Choroid plexus epithelial cell (primary cell): ENCODE measurements around the gene KCNQ1.

Experiments used
- DNase-seq: peaks from one replicate; pipeline ENCODE4 v3.0.0-alpha.2; 2010; ENCODE audit warnings: low read depth
- H3K4me3 ChIP-seq: 2 replicates; pipeline ENCODE4 v1.5.1; 2011; ENCODE audit warnings: low read depth, mild to moderate bottlenecking, control low read depth, low read length, moderate library complexity
- TF ChIP-seq, protein P1 (sequence below): conservative IDR thresholded peaks from 2 replicates; pipeline ENCODE4 v1.5.1; 2011; ENCODE audit warnings: low read depth, mild to moderate bottlenecking, control low read depth, inconsistent platforms, low read length, moderate library complexity

Gene KCNQ1

GRCh38 chr11:2583605-2583958 is 138.8 kb downstream of the KCNQ1 start:
- DNase-seq = no peak

GRCh38 chr11:2584434-2584811 is 139.6 kb downstream of the KCNQ1 start:
- H3K4me3 ChIP-seq = no peak overlapping the region
- no peak for DNase-seq
- TF ChIP-seq, protein P1, sequence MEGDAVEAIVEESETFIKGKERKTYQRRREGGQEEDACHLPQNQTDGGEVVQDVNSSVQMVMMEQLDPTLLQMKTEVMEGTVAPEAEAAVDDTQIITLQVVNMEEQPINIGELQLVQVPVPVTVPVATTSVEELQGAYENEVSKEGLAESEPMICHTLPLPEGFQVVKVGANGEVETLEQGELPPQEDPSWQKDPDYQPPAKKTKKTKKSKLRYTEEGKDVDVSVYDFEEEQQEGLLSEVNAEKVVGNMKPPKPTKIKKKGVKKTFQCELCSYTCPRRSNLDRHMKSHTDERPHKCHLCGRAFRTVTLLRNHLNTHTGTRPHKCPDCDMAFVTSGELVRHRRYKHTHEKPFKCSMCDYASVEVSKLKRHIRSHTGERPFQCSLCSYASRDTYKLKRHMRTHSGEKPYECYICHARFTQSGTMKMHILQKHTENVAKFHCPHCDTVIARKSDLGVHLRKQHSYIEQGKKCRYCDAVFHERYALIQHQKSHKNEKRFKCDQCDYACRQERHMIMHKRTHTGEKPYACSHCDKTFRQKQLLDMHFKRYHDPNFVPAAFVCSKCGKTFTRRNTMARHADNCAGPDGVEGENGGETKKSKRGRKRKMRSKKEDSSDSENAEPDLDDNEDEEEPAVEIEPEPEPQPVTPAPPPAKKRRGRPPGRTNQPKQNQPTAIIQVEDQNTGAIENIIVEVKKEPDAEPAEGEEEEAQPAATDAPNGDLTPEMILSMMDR = no peak

More at GRCh38 chr11:2583605-2583958, 138.8 kb downstream of the KCNQ1 start:
- H3K4me3 ChIP-seq = no peak overlapping the region
- TF ChIP-seq, protein P1 = no peak

DNA sequence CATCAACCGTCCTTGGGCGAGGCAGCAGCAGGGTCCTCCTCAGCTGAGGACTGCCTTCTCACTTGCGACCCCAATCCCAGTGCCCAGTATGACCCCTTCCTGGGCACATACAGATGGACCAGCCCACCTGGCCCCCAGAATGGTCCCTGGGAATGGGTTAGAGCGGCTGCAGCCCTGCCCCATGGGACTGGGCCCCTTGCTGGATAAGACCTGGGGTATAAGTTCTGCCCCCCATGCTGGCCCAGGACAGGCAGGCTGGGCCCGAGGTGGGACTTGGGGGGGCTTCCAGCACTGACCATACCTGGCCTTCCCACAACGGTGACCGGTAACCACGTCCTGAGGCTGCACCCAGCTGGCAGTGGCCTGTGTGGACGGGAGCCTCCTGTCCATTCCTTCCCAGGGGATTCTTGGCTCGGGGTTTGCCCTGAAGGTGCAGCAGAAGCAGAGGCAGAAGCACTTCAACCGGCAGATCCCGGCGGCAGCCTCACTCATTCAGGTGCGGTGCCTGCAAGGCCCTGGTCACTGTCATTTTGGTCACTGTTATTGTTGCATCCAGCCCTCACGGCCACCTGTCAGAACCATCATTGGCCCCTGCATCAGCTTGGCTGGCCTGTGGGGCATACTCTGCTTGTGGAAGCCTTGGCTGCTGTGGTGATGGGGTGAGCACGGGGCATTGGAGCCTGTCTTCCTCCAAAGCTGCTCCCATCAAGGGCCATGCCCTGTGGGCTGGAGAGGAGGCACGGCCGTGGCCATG is 140.2 kb downstream of the KCNQ1 start:
- no peak for DNase-seq
- TF ChIP-seq, protein P1 = no peak
- H3K4me3 ChIP-seq = no peak overlapping the region

- DNase-seq = no peak
Measured at GRCh38 chr11:2585566-2586086, 140.8 kb downstream of the KCNQ1 start.

DNA sequence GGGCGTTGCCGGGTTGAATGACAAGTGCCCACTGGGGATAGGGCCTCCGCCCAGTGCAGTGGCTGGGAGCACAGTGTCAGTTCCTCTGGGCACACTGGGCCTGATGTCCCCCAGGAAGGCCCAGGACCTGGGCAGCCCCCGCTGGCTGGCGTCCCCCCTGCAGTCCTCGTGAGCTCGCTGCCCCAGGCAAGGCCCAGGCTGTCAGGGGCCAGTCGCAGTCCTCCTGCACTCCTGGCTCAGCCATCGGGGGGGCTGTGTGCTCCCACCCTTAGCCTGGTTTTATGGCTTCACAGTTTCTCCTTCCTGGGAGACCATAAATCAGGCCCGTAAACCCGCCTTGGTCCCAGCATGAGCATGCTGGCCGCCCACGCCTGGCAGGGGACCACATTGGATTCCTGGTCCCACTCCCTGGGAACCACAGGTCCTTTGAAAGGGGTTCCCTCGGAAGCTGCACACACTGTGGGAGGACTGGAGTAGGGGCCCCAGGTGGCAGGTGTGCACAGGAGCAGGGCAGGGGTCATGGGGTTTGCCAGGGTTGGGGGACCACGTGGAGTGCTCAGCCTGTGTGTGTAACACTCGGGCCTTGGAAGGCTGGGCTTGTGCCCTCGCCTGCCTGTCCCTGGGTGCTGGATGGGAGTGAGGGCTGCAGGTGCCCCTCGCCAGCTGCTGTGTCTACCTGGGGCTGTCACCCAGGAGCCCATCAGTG is 141.4 kb downstream of the KCNQ1 start:
- DNase-seq = no peak
- no peak overlapping the region for H3K4me3 ChIP-seq
- TF ChIP-seq, protein P1 = no peak

More at GRCh38 chr11:2585566-2586086, 140.8 kb downstream of the KCNQ1 start:
- H3K4me3 ChIP-seq = no peak overlapping the region
- TF ChIP-seq, protein P1 = no peak

- TF ChIP-seq, protein P1 = no peak
- H3K4me3 ChIP-seq = no peak overlapping the region
- no peak for DNase-seq
Measured at GRCh38 chr11:2586793-2587131, 142.0 kb downstream of the KCNQ1 start.
